Mesendoderm (in vitro differentiated cells): ENCODE measurements around the gene IL33.

ENCODE experiments used
- DNase-seq: peaks from one replicate; pipeline ENCODE4 v3.0.0; 2013
- H2AK5ac ChIP-seq: 2 replicates; pipeline ENCODE4 v1.6.1; 2013; ENCODE audit warnings: low read length, inconsistent platforms
- H2BK120ac ChIP-seq: 2 replicates; pipeline ENCODE4 v1.6.1; 2013; ENCODE audit warnings: low read depth, mild to moderate bottlenecking, low read length, moderate library complexity, mixed read lengths
- H2BK15ac ChIP-seq: replicated peaks from 2 replicates; pipeline ENCODE4 v1.6.1; 2013; ENCODE audit warnings: low read depth, mild to moderate bottlenecking, moderate library complexity
- H2BK5ac ChIP-seq: 2 replicates; pipeline ENCODE4 v1.6.1; 2013; ENCODE audit warnings: low read length, inconsistent platforms
- H3K18ac ChIP-seq: 2 replicates; pipeline ENCODE4 v1.6.1; 2013; ENCODE audit warnings: mild to moderate bottlenecking, low read length, mixed read lengths
- H3K23ac ChIP-seq: one replicate; pipeline ENCODE4 v1.6.1; 2013; ENCODE audit warnings: low read length
- H3K27ac ChIP-seq: 2 replicates; pipeline ENCODE4 v1.5.1; 2013; ENCODE audit warnings: low read depth, mild to moderate bottlenecking, inconsistent platforms, low read length, moderate library complexity
- H3K27me3 ChIP-seq: 2 replicates; pipeline ENCODE4 v1.6.1; 2013; ENCODE audit warnings: low read length, control low read depth, mild to moderate bottlenecking, inconsistent platforms; ENCODE audit not compliant: insufficient read depth, poor library complexity
- H3K36me3 ChIP-seq: 2 replicates; pipeline ENCODE4 v1.6.1; 2013; ENCODE audit warnings: low read length, inconsistent platforms; ENCODE audit not compliant: control insufficient read depth, insufficient read depth
- H3K4ac ChIP-seq: one replicate; pipeline ENCODE4 v1.6.1; 2013; ENCODE audit warnings: low read depth, mild to moderate bottlenecking, low read length, moderate library complexity
- H3K4me1 ChIP-seq: 2 replicates; pipeline ENCODE4 v1.6.1; 2013; ENCODE audit warnings: low read depth, low read length, inconsistent platforms; ENCODE audit not compliant: control insufficient read depth
- H3K4me2 ChIP-seq: 2 replicates; pipeline ENCODE4 v1.6.1; 2013; ENCODE audit warnings: low read length
- H3K4me3 ChIP-seq: 2 replicates; pipeline ENCODE4 v1.5.1; 2013; ENCODE audit warnings: mild to moderate bottlenecking, low read length
- H3K56ac ChIP-seq: one replicate; pipeline ENCODE4 v1.6.1; 2013; ENCODE audit warnings: low read length
- H3K79me1 ChIP-seq: 2 replicates; pipeline ENCODE4 v1.6.1; 2013; ENCODE audit warnings: low read length, inconsistent platforms
- H3K79me2 ChIP-seq: 2 replicates; pipeline ENCODE4 v1.6.1; 2013; ENCODE audit warnings: mild to moderate bottlenecking, low read length; ENCODE audit not compliant: control insufficient read depth, insufficient read depth
- H3K9ac ChIP-seq: 2 replicates; pipeline ENCODE4 v1.6.1; 2013; ENCODE audit warnings: low read length, inconsistent platforms
- H4K5ac ChIP-seq: one replicate; pipeline ENCODE4 v1.6.1; 2013; ENCODE audit warnings: low read length
- H4K8ac ChIP-seq: one replicate; pipeline ENCODE4 v1.6.1; 2013; ENCODE audit warnings: low read depth, mild to moderate bottlenecking, control low read depth, low read length, moderate library complexity
- WGBS: extraction: QIAGEN DNeasy Blood & Tissue Kit; methylation state at CpG from one replicate; pipeline ENCODE4 v1.1.7; 2013; ENCODE audit warnings: low lambda C conversion rate, missing lambda C conversion rate; ENCODE audit not compliant: insufficient coverage; ENCODE audit errors: extremely low coverage; 5-methylcytosine and 5-hydroxymethylcytosine counted together

Gene IL33

GRCh38 chr9:6277417-6277816 is 61.8 kb downstream of the IL33 start:
- Histone ChIP-seq H3K18ac (no peak overlapping the region), H4K8ac (no peak overlapping the region), H3K23ac (no peak overlapping the region), H2BK120ac (no peak overlapping the region), H3K27ac (no peak overlapping the region), H3K56ac (no peak overlapping the region), H2AK5ac (no peak overlapping the region), H3K4me3 (no peak overlapping the region), H4K5ac (no peak overlapping the region), H3K9ac (no peak overlapping the region), H3K79me1 (no peaks in the 10 kb centered on the region), H2BK15ac (no peak overlapping the region), H2BK5ac (no peak overlapping the region), H3K4me1 (no peaks in the 10 kb centered on the region), H3K27me3 (no peaks in the 10 kb centered on the region), H3K79me2 (no peaks in the 10 kb centered on the region), H3K36me3 (no peaks in the 10 kb centered on the region), H3K4ac (no peak overlapping the region), H3K4me2 (no peak overlapping the region)
- WGBS = no CpG with 5 or more reads among the region's 3 CpGs
- no peak for DNase-seq

DNA sequence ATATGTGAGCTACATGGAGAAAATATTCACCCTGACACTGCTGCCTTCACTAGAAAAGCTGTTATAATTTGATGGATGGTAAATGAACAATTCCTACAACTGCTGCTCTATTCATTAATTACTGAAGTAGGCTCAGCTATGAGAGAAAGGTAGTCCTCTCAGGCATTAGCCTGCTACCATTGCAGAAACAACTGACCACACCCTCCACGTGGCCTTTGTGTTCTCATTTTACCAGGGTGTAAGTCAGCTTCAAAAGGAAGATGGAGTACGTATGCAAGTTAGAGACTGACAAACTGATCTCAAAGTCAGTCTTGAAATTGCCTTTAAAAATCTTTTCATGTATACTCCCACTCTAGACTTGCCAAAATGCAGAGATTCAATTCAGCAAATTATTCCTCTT is 86.3 kb downstream of the IL33 start:
- no peak overlapping the region for H4K8ac ChIP-seq
- H3K27ac ChIP-seq = no peak overlapping the region
- H3K4me3 ChIP-seq = no peak overlapping the region
- H2BK5ac ChIP-seq = no peak overlapping the region
- H3K18ac ChIP-seq = no peak overlapping the region
- no peaks in the 10 kb centered on the region for H3K27me3 ChIP-seq
- DNase-seq = no peak
- no CpG with 5 or more reads among the region's 2 CpGs for WGBS
- H3K79me1 ChIP-seq = no peaks in the 10 kb centered on the region
- no peaks in the 10 kb centered on the region for H3K36me3 ChIP-seq
- H3K23ac ChIP-seq = no peak overlapping the region
- H3K79me2 ChIP-seq = no peaks in the 10 kb centered on the region
- H3K4me2 ChIP-seq = no peak overlapping the region
- no peak overlapping the region for H3K9ac ChIP-seq
- no peak overlapping the region for H2AK5ac ChIP-seq
- H3K4ac ChIP-seq = no peak overlapping the region
- no peak overlapping the region for H3K56ac ChIP-seq
- no peaks in the 10 kb centered on the region for H3K4me1 ChIP-seq
- no peak overlapping the region for H2BK120ac ChIP-seq
- no peak overlapping the region for H2BK15ac ChIP-seq
- H4K5ac ChIP-seq = no peak overlapping the region

DNA sequence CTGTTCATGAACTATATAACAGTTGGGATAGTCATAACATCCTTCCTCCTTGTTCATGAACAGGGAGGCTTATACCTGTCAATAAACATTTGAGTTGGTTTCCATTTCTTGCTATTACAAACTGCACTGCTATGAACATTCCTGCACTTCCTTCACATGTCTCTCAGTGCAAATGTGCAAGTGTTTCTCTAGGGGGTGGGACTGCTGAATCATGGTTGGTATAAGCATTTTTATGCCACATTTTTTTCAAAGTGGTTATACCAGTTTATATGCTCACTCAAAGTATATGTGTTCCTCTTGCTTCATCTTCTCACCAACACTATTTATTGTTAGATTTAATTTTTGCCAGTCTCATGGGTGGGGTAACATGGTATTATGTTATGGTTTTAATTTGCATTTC is 86.8 kb downstream of the IL33 start:
- no peak overlapping the region for H2AK5ac ChIP-seq
- no peak overlapping the region for H3K9ac ChIP-seq
- no peak overlapping the region for H4K8ac ChIP-seq
- no peaks in the 10 kb centered on the region for H3K79me1 ChIP-seq
- H3K4me2 ChIP-seq = no peak overlapping the region
- no peaks in the 10 kb centered on the region for H3K27me3 ChIP-seq
- no peak overlapping the region for H3K4me3 ChIP-seq
- H2BK5ac ChIP-seq = no peak overlapping the region
- no peak overlapping the region for H3K23ac ChIP-seq
- H3K79me2 ChIP-seq = no peaks in the 10 kb centered on the region
- H2BK120ac ChIP-seq = no peak overlapping the region
- no peak overlapping the region for H3K56ac ChIP-seq
- no peaks in the 10 kb centered on the region for H3K36me3 ChIP-seq
- no peak for DNase-seq
- H2BK15ac ChIP-seq = no peak overlapping the region
- H3K18ac ChIP-seq = no peak overlapping the region
- H4K5ac ChIP-seq = no peak overlapping the region
- H3K4me1 ChIP-seq = no peaks in the 10 kb centered on the region
- no peak overlapping the region for H3K4ac ChIP-seq
- no peak overlapping the region for H3K27ac ChIP-seq

DNA sequence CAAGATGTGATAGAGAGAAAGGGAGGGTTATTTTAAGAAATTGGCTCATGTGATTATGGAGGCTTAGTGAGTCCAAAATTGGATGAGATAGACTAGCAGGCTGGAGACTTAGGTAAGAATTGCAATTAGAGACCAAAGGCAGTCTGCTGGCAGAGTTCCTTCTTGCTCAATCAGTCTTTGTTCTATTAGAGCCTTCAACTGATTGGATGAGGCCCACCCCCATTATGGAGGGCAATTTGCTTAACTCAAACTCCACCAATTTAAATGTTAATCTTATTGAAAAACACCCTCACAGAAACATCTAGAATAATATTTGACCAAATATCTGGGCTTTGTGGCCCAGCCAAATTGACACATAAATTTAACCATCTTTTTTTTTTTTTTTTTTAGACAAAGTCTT is 88.6 kb downstream of the IL33 start:
- DNase-seq = no peak
- Histone ChIP-seq H2BK120ac (no peak overlapping the region), H3K18ac (no peak overlapping the region), H3K36me3 (no peaks in the 10 kb centered on the region), H3K79me1 (no peaks in the 10 kb centered on the region), H3K79me2 (no peaks in the 10 kb centered on the region), H2AK5ac (no peak overlapping the region), H3K27me3 (no peaks in the 10 kb centered on the region), H4K8ac (no peak overlapping the region), H3K56ac (no peak overlapping the region), H3K9ac (no peak overlapping the region), H3K4ac (no peak overlapping the region), H3K23ac (no peak overlapping the region), H4K5ac (no peak overlapping the region), H3K4me3 (no peak overlapping the region), H3K4me1 (no peaks in the 10 kb centered on the region), H3K27ac (no peak overlapping the region), H3K4me2 (no peak overlapping the region), H2BK15ac (no peak overlapping the region), H2BK5ac (no peak overlapping the region)

DNA sequence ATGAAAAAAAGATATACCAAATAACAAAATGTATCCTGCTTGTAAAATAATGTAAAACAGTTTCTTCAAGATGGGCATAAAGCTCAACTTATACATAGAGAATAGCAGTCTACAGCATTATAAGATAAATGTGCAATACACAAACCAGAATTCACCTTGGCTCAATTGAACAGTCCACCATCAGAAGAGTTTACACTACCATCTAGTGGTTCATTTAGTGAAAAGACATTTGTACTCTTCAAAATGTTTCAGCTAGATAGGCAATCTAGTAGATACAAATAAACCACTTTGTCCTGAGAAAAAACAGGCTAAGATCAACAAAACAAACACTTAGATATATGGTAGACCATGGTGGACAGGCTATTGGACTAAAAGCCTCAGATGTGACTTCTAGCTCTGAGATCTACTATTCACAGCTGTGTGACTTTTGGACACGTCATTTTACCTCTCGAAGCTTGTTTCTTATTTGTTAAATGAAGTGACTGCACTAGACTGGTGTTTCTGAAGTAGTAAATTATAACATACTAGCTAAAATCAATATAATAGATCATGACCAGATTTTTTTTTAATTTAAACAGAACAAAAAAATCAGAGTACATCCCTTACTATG is 90.5 kb downstream of the IL33 start:
- Histone ChIP-seq H3K18ac (no peak overlapping the region), H2BK5ac (no peak overlapping the region), H3K23ac (no peak overlapping the region), H2AK5ac (no peak overlapping the region), H3K56ac (no peak overlapping the region), H2BK120ac (no peak overlapping the region), H2BK15ac (no peak overlapping the region), H3K4me1 (no peaks in the 10 kb centered on the region), H3K79me2 (no peaks in the 10 kb centered on the region), H4K5ac (no peak overlapping the region), H3K4me2 (no peak overlapping the region), H3K4me3 (no peak overlapping the region), H3K4ac (no peak overlapping the region), H3K9ac (no peak overlapping the region), H3K27ac (no peak overlapping the region), H3K27me3 (no peaks in the 10 kb centered on the region), H4K8ac (no peak overlapping the region), H3K79me1 (no peaks in the 10 kb centered on the region), H3K36me3 (no peaks in the 10 kb centered on the region)
- WGBS = no CpG with 5 or more reads among the region's 2 CpGs
- DNase-seq = peak; percentile 45
